Keratinocyte (primary cell): ENCODE measurements around the gene FOXQ1. TPM values are rescaled to one million over a fixed set of nuclear protein-coding genes. Genes with fewer than 3 reads are reported as not detected.
A peak's percentile ranks its signal among the peaks of the same experiment; 100 is the strongest.

Experiments
- DNase-seq: peaks from one replicate; pipeline ENCODE4 v3.0.0-alpha.2; 2011; ENCODE audit warnings: low read depth, missing footprints, low spot score
- FAIRE-seq: peaks from 2 replicates; lab custom pipeline; 2011; peaks lifted over from hg19 to GRCh38; lab: Jason Lieb, UNC
- H2AFZ ChIP-seq: 2 replicates; pipeline ENCODE4 v1.6.0; 2012; ENCODE audit warnings: low read length, control low read depth, inconsistent platforms; ENCODE audit not compliant: control insufficient read depth
- H3K27ac ChIP-seq: 2 replicates; pipeline ENCODE4 v1.5.1; 2011; ENCODE audit warnings: low read length; ENCODE audit not compliant: control insufficient read depth, insufficient read depth
- H3K27me3 ChIP-seq: 3 replicates; pipeline ENCODE4 v1.6.0; 2011; ENCODE audit warnings: low read length; ENCODE audit not compliant: control insufficient read depth, insufficient read depth; ENCODE audit errors: extremely low read depth
- H3K36me3 ChIP-seq, 2 experiments: 2 replicates in 1 of 2; 3 replicates in 1 of 2; pipeline ENCODE4 v1.5.1; 2011; ENCODE audit warnings: low read length in 2 of 2, mild to moderate bottlenecking in 1 of 2; ENCODE audit not compliant: control insufficient read depth in 2 of 2, insufficient read depth in 2 of 2; ENCODE audit errors: extremely low read depth in 1 of 2
- H3K4me1 ChIP-seq: 3 replicates; pipeline ENCODE4 v1.5.1; 2011; ENCODE audit warnings: low read length; ENCODE audit not compliant: control insufficient read depth, insufficient read depth; ENCODE audit errors: extremely low read depth
- H3K4me2 ChIP-seq: 3 replicates; pipeline ENCODE4 v1.6.0; 2011; ENCODE audit warnings: low read depth, low read length; ENCODE audit not compliant: control insufficient read depth, insufficient read depth; ENCODE audit errors: extremely low read depth
- H3K4me3 ChIP-seq, 3 experiments: fragments of 200-600 bp in 1 of 3; sonication (generic) in 1 of 3; 2 replicates in 2 of 3; 3 replicates in 1 of 3; pipeline ENCODE4 v1.5.1; 2011 to 2016; ENCODE audit warnings: low read length in 3 of 3, mild to moderate bottlenecking in 3 of 3, control low read depth in 2 of 3, inconsistent platforms in 1 of 3, low read depth in 1 of 3, mixed read lengths in 1 of 3, mixed run types in 1 of 3, moderate library complexity in 1 of 3; ENCODE audit not compliant: control insufficient read depth in 2 of 3, insufficient read depth in 2 of 3; ENCODE audit errors: extremely low read depth in 1 of 3
- H3K79me2 ChIP-seq: 2 replicates; pipeline ENCODE4 v1.6.0; 2012; ENCODE audit warnings: low read length; ENCODE audit not compliant: control insufficient read depth, insufficient read depth
- H3K9ac ChIP-seq: 3 replicates; pipeline ENCODE4 v1.6.0; 2011; ENCODE audit warnings: low read length; ENCODE audit not compliant: control insufficient read depth, insufficient read depth; ENCODE audit errors: extremely low read depth
- H3K9me1 ChIP-seq: 3 replicates; pipeline ENCODE4 v1.6.0; 2011; ENCODE audit warnings: low read length; ENCODE audit not compliant: control insufficient read depth, insufficient read depth; ENCODE audit errors: extremely low read depth
- H3K9me3 ChIP-seq: 2 replicates; pipeline ENCODE4 v1.5.1; 2012; ENCODE audit warnings: low read depth, low read length; ENCODE audit not compliant: control insufficient read depth
- H4K20me1 ChIP-seq: 3 replicates; pipeline ENCODE4 v1.6.0; 2011; ENCODE audit warnings: low read length; ENCODE audit not compliant: control insufficient read depth, insufficient read depth; ENCODE audit errors: extremely low read depth
- CTCF ChIP-seq, 3 experiments: IDR thresholded peaks in 1 of 3; conservative IDR thresholded peaks in 1 of 3; optimal IDR thresholded peaks in 1 of 3; 2 replicates in 2 of 3; 3 replicates in 1 of 3; pipeline versions ENCODE3 to v1.5.1; 2011; ENCODE audit warnings: low read length in 3 of 3, mild to moderate bottlenecking in 3 of 3, moderate library complexity in 2 of 3, control low read depth in 1 of 3, inconsistent platforms in 1 of 3; ENCODE audit not compliant: insufficient read depth in 2 of 3; ENCODE audit errors: extremely low read depth in 1 of 3
- EZH2 ChIP-seq: IDR thresholded peaks from one replicate; pipeline ENCODE4 v1.6.1; 2012; ENCODE audit warnings: inconsistent platforms, mild to moderate bottlenecking, low read length, moderate library complexity
- dilution Hi-C: fragments of 300-500 bp; cut with MboI; formaldehyde crosslinking; loops from one replicate; pipeline ENCODE4 v1.7.0; 2020; ENCODE audit warnings: low sequenced_read_pairs; ENCODE audit not compliant: extremely low pct_ligation_motif_present
- polyA plus RNA-seq, 5 experiments: library from polyadenylated mRNA; depleted of rRNA in 3 of 5; stranded (reverse) in 3 of 5; stranded (forward) in 1 of 5; unstranded in 1 of 5; fragments of >200 nt; gene quantifications; 1 replicate in 1 of 5; 2 replicates in 3 of 5; 3 replicates in 1 of 5; pipeline versions ENCODE4 v1.2.1 to v1.2.3, GENCODE V29; 2011 to 2012; ENCODE audit warnings: missing spikeins in 2 of 5, low read depth in 1 of 5, low replicate concordance in 1 of 5

Gene FOXQ1
- polyA plus RNA-seq, 1 donor (not counting 4 experiments of a cell fraction or from before 2014, with no cell fraction given): 5.4 TPM

DNA sequence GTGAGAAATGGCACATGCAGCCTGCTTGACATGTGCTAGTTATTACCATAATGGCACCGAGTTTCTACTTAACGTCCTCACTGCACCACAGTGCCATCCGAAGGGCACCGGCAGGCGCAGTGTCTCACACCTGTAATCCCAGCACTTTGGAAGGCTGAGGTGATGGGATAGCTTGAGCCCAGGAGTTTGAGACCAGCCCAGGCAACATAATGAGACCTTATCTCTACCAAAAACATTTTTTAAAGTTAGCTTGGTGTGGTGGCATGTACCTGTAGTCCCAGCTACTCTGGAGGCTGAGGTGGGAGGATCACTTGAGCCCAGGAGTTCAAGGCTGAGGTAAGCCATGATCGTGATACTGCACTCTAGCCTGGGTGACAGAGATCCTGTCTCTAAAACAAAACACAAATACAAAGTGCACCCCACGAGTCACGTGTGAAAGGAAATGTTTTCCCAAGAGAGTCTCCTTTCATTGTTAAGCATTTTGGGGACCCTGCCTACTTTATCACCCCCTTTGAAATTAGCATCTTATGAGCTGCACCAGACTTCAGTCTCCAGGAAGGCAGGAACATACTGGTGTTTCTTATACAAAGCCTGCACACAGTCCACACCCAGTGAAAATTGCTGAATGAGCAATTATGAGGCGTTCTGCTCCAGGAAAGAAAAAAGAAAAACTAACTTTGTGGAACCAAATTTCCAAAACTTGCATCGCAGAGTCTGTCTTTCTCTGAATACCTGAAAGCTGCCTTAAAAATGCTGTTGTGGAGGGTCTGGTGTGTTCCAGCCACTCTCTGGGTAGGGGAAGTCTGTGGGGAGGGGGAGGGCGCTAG lies 47.1 kb upstream of the FOXQ1 start:
- Histone ChIP-seq H3K4me2 (no peak overlapping the region), H3K9me3 (no peaks in the 10 kb centered on the region), H3K27me3 (no peaks in the 10 kb centered on the region), H3K79me2 (no peaks in the 10 kb centered on the region), H4K20me1 (no peaks in the 10 kb centered on the region), H2AFZ (no peak overlapping the region), H3K9ac (no peak overlapping the region), H3K36me3 (no peaks in the 10 kb centered on the region), H3K27ac (no peak overlapping the region), H3K9me1 (no peaks in the 10 kb centered on the region), H3K4me3 (no peak overlapping the region), H3K4me1 (no peaks in the 10 kb centered on the region)
- TF ChIP-seq EZH2 (no peak), CTCF (optimal IDR thresholded peaks at IDR 0.05 in 1 of 3, IDR thresholded peaks at IDR 0.05 in 1 of 3, conservative IDR thresholded peaks at IDR 0.05 in 1 of 3; ENCODE audit: extremely low read depth in 1 of 3, insufficient read depth in 2 of 3, low read length in 3 of 3) (peak in 1 of 3 experiments; percentile 18)
- no peak for DNase-seq
- dilution Hi-C loops: no loop called here
- FAIRE-seq: no peak

- Histone ChIP-seq H3K9ac (no peak overlapping the region), H3K9me3 (no peaks in the 10 kb centered on the region), H3K4me2 (no peak overlapping the region), H3K27me3 (no peaks in the 10 kb centered on the region), H3K4me1 (no peaks in the 10 kb centered on the region), H3K27ac (no peak overlapping the region), H3K36me3 (no peaks in the 10 kb centered on the region), H2AFZ (no peak overlapping the region), H3K4me3 (no peak overlapping the region), H3K79me2 (no peaks in the 10 kb centered on the region), H3K9me1 (no peaks in the 10 kb centered on the region), H4K20me1 (no peaks in the 10 kb centered on the region)
- TF ChIP-seq EZH2 (no peak), CTCF (optimal IDR thresholded peaks at IDR 0.05 in 1 of 3, IDR thresholded peaks at IDR 0.05 in 1 of 3, conservative IDR thresholded peaks at IDR 0.05 in 1 of 3; ENCODE audit: extremely low read depth in 1 of 3, insufficient read depth in 2 of 3, low read length in 3 of 3) (no peak)
- FAIRE-seq (no peak), DNase-seq (no peak)
- dilution Hi-C loops: no loop called here
Observed at GRCh38 chr6:1266686-1267056, 45.2 kb upstream of the FOXQ1 start.
